Epithelial cell of proximal tubule (primary cell): ENCODE measurements around the gene THEM4. TPM values are rescaled to one million over a fixed set of nuclear protein-coding genes. Genes with fewer than 3 reads are reported as not detected.
"Not testable (repeated sequence)": the region's sequence is repeated elsewhere in the genome, so short reads cannot be mapped to it uniquely, and the experiment has no call there.

ENCODE experiments used
- DNase-seq: peaks from one replicate; pipeline ENCODE4 v3.0.0-alpha.2; 2011; ENCODE audit warnings: low read depth
- H3K4me3 ChIP-seq: 2 replicates; pipeline ENCODE4 v1.5.1; 2011; ENCODE audit warnings: low read depth, mild to moderate bottlenecking, low read length
- total RNA-seq: library from RNA; depleted of rRNA; stranded (reverse); fragments of >200 nt; gene quantifications from 2 replicates; pipeline ENCODE4 v1.2.3, GENCODE V29; 2015
- TF ChIP-seq, protein P1 (sequence below): conservative IDR thresholded peaks from 2 replicates; pipeline ENCODE4 v1.5.1; 2012; ENCODE audit warnings: low read depth, mild to moderate bottlenecking, low read length

Gene THEM4
- total RNA-seq, 1 donor from 2014 or later = 7.0 TPM

DNA sequence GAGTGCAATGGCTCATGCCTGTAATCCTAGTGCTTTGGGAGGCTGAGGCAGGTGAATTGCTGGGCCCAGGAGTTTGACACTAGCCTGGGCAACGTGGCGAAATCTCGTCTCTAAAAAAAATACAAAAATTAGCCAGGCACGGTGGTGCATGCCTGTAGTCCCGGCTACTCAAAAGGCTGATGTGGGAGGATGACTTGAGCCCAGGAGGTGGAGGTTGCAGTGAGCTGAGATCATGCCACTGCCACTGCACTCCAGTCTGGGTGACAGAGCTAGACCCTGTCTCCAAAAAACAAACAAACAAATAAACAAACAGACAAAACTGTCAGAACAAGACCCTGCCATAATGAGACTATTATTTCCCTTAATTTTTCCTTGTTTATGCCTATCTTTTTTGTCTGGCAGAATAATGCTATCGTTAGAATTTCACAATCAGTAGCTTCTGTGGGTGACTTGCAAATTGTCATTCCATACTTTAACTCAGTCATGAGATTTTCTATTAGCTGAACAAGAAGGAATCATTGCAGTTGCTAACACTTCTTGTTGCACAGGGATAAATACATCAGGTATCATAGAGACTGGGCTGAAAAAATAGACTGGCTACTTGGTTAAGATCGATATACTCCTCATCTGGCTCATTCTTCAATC is 7.5 kb upstream of the THEM4 start:
- TF ChIP-seq, protein P1, sequence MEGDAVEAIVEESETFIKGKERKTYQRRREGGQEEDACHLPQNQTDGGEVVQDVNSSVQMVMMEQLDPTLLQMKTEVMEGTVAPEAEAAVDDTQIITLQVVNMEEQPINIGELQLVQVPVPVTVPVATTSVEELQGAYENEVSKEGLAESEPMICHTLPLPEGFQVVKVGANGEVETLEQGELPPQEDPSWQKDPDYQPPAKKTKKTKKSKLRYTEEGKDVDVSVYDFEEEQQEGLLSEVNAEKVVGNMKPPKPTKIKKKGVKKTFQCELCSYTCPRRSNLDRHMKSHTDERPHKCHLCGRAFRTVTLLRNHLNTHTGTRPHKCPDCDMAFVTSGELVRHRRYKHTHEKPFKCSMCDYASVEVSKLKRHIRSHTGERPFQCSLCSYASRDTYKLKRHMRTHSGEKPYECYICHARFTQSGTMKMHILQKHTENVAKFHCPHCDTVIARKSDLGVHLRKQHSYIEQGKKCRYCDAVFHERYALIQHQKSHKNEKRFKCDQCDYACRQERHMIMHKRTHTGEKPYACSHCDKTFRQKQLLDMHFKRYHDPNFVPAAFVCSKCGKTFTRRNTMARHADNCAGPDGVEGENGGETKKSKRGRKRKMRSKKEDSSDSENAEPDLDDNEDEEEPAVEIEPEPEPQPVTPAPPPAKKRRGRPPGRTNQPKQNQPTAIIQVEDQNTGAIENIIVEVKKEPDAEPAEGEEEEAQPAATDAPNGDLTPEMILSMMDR = no peak
- H3K4me3 ChIP-seq = no peak overlapping the region
- no peak for DNase-seq

DNA sequence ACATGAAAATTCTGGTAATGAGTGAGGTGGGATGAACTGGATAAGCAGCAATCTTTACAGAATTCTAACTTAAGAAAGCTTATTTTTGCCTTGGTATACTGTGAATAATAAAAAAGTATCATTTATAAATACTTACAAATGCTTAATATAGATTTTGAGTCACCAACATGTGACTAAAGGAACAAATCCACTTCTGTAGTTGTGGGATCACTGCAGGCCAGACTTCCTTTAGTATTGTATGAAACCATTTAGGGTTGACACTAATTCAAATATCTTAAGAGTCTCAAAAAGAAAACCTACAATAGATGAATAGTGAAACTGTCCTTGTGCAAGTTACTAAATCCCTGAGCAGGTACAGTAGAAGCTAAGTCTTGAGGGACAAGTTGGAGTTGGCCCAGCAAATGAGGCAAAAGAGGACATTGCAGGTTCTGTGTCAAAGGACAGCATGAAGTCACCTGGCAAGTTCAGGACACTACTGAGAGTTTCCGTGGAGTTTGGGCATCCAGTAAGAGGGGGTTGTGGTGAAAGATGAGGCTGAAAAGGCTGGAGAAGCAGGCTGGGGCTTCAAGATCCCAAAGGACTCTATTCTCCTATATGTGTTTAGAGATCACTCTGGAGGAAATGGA is 5.9 kb upstream of the THEM4 start:
- DNase-seq = no peak
- no peak overlapping the region for H3K4me3 ChIP-seq
- TF ChIP-seq, protein P1 = no peak

DNA sequence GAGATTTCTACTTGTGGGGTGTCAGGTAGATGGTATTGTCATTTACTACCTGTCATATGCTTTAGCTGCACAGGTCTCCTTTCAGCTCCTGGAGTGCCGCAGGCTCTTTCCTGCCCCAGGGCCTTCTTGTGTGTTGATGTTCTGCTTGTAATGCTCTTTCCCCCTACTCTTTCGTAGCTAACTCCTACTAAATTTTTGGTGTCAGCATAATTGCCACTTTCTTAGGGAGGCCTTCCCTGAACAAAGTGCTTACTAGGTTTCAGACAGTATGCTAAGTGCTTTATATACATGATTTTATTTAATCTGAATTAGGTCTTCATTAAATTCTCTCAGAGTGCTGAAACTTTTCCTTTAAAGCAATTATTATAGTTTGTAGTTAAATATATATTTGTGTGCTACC is 4.8 kb upstream of the THEM4 start:
- no peak for DNase-seq
- TF ChIP-seq, protein P1 = no peak
- no peak overlapping the region for H3K4me3 ChIP-seq

DNA sequence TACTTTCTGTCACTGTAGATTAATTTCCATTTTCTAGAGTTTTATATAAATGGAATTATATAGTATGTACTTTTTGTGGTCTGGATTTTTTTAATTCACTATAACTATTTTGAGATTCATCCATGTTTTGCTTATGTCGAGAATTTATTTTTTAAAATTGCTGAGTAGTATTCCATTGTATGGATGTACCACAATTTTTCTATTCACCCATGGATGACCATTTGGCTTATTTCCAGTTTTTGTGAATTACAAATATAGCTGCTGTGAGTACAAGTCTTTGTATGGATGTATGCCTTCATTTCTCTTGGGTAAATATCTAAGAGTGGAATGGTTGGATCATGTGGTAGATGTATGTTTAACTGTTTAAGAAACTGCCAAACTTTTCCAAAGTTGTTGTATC is 3.7 kb upstream of the THEM4 start:
- no peak overlapping the region for H3K4me3 ChIP-seq
- TF ChIP-seq, protein P1 = no peak
- no peak for DNase-seq

DNA sequence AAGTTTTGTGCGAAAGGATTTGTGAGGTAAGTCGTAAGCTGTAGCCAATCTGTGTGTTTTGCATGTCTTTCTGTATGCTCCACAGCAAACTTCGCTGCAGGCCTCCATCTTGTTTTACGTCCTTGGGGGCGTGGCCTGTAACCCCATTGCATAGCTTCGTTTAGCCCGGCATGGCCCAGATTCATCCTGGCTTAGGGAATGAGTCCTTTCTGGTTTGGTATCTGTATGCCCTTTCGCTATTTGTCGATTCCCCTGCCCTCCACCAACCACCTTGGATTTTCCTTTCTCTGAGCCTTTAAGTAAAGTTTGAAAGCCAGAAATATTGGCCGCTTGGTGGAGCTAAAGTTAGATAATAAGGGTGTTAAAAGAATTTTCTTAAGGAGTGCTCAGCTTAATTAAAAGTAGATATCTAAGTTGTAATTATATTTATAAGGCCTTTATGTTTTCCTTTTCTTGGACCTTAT is 1.1 kb downstream of the THEM4 start:
- H3K4me3 ChIP-seq = peak overlapping the region; percentile 81
- no peak for DNase-seq
- TF ChIP-seq, protein P1 = peak; percentile 54

DNA sequence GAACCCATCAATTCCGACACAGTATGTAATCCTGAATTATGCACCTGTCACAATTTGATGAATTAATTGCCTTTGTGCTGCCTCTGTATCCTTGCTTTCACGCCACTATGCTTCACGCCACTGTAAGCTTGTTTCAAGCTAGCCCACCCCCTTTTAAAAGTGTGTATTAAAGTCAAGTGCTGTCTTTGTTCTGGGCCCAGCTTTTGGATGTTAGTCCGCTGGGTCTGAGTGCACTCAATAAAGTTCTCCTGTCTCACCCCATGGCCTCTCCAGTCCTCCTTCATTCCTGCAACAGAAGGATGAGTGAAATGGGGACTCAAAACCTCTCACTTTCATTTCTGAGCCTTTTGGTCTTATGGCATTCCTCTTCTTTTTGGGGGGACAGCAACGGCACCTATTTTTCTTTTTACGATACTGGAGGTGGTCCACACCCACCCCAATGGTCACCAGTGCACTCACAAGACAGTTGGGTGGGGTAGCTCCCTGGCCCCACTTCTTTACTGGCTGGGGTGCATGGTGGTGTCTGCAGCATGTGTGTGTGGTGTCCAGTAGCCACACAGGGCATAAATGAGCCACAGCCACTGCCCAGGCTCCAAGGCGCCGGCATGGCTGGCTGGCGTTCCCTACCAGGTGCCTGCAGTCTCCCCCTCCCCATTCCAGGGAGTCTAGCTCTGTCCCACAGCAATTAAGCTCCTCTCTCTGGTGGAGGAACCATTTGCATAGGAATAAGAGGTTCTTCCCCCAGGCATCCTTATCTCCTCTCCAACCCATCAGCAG is 1.8 kb downstream of the THEM4 start:
- TF ChIP-seq, protein P1 = no peak
- DNase-seq = no peak

DNA sequence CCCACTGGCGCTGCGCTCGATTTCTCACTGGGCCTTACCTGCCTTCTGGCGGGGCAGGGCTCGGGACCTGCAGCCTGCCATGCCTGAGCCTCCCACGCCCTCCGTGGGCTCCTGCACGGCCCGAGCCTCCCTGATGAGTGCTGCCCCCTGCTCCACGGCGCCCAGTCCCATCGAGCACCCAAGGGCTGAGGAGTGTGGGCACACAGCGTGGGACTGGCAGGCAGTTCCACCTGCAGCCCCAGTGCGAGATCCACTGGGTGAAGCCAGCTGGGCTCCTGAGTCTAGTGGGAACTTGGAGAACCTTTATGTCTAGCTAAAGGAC is 3.0 kb downstream of the THEM4 start:
- not testable (repeated sequence) for H3K4me3 ChIP-seq, DNase-seq

More for the DNA sequence above, 1.8 kb downstream of the THEM4 start:
- H3K4me3 ChIP-seq = no peak overlapping the region

DNA sequence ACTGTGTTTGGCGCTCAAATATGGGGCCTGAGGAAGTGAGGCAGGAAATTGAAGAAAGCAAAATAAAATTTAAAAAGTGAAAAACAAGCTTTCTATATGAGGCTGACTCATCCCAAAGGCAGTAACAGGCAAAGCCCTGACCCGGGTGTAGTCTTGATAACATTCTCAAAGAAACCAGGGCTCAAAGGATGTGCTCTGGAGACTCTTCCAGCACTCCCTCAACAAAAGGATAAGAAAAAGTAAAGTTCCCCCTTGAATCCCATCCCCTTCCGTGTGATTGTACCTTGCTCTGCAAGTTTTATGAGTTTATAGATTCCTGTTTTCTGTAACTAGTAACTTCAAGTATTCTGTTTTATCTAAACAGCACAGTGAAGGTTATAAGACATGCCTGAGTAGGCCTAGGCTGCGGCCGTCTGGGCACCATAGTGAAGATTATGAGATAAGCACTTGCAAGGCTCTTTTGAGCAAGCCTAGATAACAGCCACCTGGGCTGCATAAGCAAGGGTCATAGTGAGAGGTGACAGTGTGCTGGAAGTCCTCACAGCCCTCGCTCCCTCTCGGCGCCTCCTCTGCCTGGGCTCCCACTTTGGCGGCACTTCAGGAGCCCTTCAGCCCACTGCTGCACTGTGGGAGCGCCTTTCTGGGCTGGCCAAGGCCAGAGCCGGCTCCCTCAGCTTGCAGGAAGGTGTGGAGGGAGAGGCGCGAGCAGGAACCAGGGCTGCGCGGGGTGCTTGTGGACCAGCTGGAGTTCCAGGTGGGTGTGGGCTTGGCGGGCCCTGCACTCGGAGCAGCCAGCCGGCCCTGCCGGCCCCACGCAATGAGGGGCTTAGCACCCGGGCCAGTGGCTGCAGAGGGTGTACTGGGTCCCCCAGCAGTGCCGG is 3.6 kb downstream of the THEM4 start:
- DNase-seq, H3K4me3 ChIP-seq: not testable (repeated sequence)
